Posterior vena cava (tissue), 2 donors: Measurements from ENCODE around the gene TUBB2A. TPM values are rescaled to one million over a fixed set of nuclear protein-coding genes. Genes with fewer than 3 reads are reported as not detected.
"Not testable (repeated sequence)": the region's sequence is repeated elsewhere in the genome, so short reads cannot be mapped to it uniquely, and the experiment has no call there.

Experiments used
- DNase-seq: peaks from one replicate; pipeline ENCODE4 v3.0.0-alpha.2; 2020; ENCODE audit warnings: low spot score
- intact Hi-C, 2 donors: fragments of 100-400 bp; cut with DNase I; formaldehyde crosslinking; loops; one replicate each; pipeline versions ENCODE4 v1.14.1 to v1.14.2; 2022 to 2023
- total RNA-seq, 2 donors: library from RNA; stranded (reverse); fragmentation: NEBNext Ultra II Directional; extraction: Animal tissue kit (Norgen Biotek cat#: 25700); gene quantifications; one replicate each; pipeline ENCODE4 v1.2.1, GENCODE V29; 2021
- donor health status: DM: yes; HTN: yes; CAD: no.
- donor health status: DM: yes; HTN: yes; CAD: no.

TUBB2A gene
- total RNA-seq, 2 donors from 2014 or later, result 58.2 to 73.8 TPM

DNA sequence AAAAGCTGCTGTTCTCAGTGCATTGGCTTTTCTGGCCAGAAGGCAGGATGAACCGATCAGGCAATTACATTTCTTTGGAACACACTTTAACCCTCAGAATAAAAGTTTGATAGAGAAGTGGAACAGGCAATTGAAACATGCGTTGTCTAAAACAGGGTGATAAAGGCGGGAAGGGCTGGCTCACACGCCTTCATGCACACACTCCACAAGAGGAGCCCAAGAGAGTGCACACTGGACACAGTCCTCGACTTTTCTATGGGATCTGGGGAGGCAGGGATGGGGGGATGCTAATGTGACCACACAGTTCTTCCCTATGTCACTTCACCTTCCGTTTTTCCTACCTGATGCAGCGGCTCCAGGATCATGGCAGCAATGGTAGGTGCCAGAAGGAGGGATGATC lies 30.9 kb upstream of the TUBB2A start:
- no peak for DNase-seq
- intact Hi-C loops, result loop anchor here in 1 of 2 donors (5.0 kb wide), 1 partner anchor 129 kb away; no protein-coding TSS in a partner anchor

DNA sequence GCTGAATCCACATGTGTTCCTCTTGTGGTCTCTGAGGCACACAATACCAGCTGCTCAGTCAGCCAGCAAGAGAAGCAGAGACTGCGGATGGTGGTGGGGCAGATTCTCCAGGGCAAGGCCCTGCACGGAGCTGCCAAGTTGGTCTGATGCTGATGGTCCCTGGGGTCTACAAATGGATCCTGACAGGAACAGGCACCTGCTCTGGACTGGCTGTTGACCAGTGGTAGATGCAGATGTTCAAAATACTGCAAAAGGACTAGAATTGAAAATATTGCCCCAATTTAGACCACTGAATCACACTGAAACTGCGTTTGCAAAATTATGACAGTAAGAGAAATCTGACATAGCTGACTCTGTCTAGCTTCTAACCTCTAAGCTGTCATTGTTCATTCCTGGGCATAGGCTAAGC lies 29.6 kb upstream of the TUBB2A start:
- intact Hi-C loops, result loop anchor here in 1 of 2 donors (5.0 kb wide), 1 partner anchor 130 kb away; no protein-coding TSS in a partner anchor
- DNase-seq, result no peak

DNA sequence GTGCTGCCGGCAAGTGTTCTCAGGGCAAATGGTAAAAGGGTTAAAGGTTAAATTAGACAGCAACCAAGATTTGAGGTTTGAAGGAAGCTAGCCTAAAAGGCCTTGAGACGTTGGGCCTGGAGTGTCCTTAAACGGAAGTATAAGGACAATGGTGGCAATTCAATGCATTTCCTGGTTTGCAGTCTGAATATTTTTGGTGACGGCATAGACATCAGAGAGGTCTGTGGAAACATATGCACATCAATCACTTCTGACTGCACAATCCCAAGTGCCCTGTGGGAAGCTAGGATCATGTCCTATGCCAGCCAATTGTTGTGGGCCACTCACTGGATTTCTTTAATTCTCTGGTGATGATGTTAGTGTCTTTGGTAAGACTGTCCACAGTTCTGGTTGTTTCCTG lies 25.7 kb upstream of the TUBB2A start:
- intact Hi-C loops, result no loop called here
- DNase-seq, result no peak

DNA sequence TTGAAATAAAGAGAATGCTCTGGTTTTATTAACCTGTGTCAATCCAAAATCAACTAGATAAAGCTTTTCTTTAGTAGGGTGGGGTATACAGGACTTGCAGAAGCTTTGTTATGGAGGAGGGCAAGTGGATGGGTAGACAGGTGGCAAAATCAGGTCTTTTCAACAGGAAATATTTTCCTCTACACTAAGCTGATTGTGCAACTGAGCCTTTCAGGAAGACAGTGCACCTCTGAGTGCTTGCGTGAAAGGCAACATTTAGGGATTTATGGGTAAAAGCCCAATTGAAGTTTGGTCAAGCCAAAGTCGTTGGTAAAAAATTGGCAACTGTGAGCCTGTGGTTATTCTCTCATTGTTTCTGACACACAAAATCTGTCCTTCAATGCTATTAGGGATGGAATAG lies 23.8 kb upstream of the TUBB2A start:
- intact Hi-C loops, result no loop called here
- DNase-seq, result no peak

DNA sequence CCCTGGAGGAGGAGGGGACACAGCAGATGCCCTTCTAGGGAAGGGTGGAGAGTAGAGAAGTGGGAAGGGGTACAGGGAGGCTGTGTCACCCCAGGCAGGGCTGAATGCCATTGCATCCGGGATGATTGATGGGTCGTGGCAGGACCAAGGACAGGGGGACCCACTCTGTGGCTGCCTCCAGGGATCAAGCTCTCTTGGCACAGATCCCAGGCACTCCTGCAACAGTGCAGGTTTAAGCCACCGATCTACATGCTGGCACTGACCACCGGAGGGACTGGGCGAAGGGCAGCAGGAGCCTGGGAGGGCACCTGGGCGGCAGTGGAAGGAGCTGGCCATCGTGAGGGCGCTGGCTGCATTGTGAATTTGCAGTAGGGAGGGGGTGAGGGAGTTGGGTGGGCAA lies 22.6 kb upstream of the TUBB2A start:
- DNase-seq, intact Hi-C loops: not testable (repeated sequence)

DNA sequence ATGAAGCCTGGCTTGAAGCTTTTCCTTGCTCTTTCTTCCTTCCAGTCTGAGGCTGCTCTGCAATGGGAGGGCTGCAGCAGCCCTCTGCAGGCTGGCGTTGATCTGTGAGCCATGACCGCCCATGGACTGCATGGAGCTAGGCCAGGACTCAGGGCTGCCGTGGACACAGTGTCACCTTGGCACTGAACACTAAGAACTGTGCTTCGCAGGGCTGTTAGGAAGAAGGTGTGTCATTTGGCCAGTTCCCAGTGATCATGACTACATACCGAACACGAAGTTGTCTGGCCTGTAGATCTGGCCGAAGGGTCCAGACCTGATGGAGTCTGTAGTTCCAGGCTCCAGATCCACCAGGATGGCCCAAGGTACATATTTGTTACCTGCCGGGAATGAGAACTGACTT lies 21.3 kb upstream of the TUBB2A start:
- DNase-seq, intact Hi-C loops: not testable (repeated sequence)

DNA sequence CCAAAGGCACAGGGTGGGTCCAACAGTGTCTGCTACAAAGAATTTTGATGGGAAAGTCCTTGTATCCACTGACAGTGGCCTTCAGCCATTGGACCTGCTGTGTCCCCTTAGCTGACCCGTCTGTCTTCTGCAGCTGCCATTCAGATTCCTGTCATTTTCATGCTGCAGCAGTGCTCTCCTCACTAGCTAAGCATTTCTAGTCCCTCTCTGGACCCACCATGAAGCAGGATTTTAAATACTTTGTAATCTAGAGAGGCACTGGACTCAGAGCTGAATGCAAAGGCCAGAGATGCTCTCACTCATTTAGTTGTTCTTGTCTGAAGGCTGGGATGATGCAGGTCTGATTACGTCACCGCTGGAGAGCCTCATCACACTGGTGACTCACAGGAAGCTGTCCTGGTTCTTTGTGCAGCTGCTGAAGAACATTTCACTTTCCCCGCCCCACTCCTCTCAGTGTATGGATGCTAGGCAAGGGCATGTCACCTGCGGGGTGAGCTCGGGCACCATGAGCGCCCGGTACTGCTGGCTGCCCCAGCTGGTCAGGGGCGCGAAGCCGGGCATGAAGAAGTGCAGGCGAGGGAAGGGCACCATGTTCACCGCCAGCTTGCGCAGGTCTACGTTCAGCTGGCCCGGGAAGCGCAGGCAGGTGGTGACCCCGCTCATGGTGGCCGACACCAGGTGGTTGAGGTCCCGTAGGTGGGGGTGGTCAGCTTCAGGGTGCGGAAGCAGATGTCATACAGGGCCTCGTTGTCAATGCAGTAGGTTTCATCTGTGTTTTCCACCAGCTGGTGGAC lies 19.4 kb upstream of the TUBB2A start:
- DNase-seq, result peak; percentile 85
- intact Hi-C loops, result no loop called here

DNA sequence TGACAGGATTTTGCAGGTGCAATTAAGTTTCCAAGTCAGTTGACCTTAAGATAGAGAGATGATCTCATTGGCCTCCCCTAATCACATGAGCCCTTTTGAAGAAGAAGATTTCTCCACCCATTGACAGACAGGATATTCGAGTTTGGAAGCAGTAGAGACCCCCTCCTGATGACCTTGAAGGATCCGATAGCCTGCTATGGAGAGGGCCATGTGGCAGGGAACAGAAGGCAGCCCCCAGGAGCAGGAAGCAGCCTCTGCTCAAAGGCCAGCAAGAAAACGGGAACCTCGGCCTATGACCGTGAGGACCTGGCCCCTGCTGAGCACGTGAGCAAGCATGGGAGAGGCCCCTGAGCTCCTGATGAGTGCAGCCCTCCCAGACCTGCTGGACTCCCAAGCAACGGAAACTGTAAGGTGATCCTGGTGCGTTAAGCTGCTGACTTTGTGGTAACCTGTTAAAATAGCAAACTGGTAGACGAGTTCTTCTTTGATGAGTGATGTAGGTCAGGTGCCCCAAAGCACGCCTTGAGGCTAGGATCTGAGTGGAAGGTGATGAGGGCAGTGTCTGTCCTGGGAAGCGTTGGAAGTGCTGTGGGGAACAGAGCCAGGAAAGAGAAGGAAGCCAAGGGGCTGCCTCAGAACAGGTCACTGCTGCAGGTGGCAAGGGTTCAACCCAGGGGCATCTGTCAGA lies 18.5 kb upstream of the TUBB2A start:
- intact Hi-C loops, result no loop called here
- DNase-seq, result no peak

DNA sequence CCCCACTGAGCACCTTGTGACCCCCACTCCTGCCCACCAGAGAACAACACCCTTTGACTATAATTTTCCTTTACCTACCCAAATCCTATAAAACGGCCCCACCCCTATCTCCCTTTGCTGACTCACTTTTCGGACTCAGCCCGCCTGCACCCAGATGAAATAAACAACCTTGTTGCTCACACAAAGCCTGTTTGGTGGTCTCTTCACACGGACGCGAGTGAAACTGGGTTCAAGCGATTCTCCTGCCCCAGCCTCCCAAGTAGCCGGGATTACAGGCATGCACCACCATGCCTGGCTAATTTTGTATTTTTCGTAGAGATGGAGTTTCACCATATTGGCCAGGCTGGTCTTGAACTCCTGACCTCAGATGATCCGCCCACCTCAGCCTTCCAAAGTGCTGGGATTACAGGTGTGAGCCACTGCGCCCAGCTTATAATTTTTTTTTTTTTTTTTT lies 16.3 kb upstream of the TUBB2A start:
- DNase-seq, intact Hi-C loops: not testable (repeated sequence)

DNA sequence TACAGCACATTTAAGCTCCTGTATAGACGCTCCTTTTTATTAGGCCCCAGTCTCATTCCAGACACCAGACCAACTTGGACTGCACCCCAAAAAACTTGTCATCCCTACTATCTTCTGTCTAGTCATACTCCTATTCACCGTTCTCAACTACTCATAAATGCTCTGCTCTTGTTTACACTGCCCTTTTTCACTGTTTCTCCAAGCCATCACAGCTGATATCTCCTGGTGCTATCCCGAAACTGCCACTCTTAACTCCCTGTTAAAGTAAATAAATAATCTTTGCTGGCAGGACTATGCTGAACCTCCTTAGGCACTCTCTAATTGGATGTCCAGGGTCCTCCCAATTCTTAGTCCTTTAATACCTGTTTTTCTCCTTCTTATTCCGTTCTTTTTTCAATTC lies 15.4 kb upstream of the TUBB2A start:
- DNase-seq, intact Hi-C loops: not testable (repeated sequence)

DNA sequence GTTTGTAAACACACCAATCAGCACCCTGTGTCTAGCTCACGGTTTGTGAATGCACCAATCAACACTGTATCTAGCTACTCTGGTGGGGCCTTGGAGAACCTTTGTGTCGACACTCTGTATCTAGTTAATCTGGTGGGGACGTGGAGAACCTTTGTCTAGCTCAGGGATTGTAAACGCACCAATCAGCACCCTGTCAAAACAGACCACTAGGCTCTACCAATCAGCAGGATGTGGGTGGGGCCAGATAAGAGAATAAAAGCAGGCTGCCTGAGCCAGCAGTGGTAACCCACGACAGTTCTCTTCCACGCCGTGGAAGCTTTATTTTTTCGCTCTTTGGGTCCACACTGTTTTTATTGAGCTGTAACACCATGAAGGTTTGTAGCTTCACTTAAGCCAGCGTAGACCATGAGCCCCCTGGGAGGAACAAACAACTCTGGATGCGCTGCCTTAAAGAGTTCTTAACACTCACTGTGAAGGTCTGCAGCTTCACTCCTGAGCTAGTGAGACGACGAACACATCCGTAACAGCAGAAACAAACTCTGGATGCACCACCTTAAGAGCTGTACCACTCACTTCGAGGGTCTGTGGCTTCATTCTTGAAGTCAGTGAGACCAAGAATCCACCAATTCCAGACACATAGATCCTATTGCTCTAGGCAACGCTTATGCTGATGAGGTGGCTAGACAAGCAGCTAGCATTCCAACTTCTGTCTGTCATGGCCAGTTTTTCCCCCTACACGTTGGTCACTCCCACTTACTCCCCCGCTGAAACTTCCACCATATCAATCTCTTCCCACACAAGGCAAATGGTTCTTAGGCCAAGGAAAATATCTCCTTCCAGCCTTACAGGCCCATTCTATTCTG lies 14.2 kb upstream of the TUBB2A start:
- intact Hi-C loops, DNase-seq: not testable (repeated sequence)

DNA sequence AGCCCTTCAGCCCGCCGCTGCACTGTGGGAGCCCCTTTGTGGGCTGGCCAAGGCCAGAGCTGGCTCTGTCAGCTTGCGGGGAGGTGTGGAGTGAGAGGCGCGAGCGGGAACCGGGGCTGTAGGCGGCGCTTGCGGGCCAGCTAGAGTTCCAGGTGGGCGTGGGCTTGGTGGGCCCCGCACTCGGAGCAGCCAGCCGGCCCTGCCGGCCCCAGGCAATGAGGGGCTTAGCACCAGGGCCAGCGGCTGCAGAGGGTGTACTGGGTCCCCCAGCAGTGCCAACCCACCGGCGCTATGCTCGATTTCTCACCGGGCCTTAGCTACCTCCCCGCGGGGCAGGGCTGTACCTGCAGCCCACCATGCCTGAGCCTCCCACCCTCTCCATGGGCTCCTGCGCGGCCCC lies 13.3 kb upstream of the TUBB2A start:
- intact Hi-C loops, DNase-seq: not testable (repeated sequence)

DNA sequence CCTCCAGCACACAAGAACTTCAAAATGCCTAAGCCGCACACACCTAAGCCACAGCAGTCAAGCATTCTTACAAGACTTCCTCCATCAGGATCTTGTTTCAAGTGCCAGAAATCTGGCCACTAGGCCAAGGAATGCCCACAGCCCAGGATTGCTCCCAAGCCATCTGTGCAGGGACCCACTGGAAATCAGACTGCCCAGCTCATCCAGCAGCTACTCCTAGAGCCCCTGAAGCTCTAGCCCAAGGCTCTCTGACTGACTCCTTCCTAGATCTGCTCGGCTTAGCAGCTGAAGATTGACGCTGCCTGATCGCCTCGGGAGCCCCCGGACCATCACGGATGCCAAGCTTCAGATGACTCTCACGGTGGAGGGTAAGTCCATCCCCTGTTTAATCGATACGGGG lies 10.7 kb upstream of the TUBB2A start:
- intact Hi-C loops, result not testable (repeated sequence)
- DNase-seq, result peak; percentile 41

DNA sequence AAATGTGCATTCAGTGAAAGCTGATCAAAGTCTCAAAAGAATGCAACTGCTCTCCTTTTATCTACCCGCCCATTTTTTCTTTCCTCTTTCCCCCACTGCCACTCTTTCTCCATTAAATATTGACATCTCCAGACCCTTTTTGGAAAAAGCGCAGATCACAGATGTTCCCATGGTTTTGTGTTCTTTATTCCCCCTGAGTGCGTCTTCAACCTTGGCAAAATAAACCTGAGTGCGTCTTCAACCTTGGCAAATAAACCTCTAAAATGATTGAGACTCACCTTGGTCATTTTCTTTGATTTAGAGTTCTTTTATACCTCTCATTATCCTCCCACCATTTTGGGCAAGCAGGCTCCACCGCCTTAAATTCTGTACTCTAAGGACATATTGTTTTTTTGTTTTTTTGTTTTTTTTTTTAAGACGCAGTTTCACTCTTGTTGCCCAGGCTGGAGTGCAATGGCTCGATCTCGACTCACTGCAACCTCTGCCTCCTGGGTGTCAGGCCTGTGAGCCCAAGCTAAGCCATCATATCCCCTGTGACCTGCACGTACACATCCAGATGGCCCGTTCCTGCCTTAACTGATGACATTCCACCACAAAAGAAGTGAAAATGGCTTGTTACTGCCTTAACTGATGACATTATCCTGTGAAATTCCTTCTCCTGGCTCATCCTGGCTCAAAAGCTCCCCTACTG lies 9.3 kb upstream of the TUBB2A start:
- intact Hi-C loops, result loop anchor here in 1 of 2 donors (1.0 kb wide), 1 partner anchor 16 kb away; no protein-coding TSS in a partner anchor
- DNase-seq, result not testable (repeated sequence)

DNA sequence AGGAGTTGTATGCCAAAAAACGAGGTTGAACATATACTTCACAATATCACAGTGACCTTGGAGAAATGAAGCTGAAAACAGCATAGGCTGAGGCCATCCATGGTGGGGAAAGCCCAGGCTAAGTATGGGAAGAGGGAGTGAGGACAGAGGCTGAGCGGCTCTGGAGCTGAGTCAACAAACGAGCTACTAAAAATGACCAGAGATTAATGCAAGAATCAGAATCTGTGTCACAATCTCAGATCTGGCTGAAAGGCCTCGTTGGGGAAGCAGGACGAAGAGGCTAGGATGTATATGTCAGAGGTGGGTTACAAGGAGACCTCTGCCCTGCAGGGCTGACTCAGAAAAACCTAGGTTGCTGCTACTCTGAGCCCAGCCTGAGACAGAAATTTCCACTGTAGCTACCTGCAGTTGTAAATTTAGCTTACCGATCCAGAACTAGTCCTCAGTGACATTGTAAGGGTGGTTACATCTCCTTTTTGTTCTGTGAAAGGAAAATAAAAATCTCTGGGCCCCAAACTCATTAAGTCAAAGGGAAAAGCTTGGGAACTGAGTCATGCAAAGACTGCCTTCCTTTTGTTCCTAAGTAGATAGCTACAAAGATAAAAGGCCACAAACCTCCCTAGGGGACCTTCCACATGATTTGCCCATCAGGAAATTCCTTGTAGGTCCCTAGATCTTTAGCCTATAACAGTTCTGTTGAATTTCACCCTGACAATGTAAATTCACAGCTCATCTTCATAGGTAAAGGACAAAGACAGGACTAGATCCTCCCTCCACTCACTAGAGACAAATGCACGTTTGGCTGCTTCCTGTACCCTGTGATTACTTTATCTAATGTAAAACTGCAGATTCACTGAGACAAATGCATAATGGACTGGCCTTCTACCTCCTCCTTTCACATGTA lies 8.5 kb upstream of the TUBB2A start:
- intact Hi-C loops, result no loop called here
- no peak for DNase-seq

DNA sequence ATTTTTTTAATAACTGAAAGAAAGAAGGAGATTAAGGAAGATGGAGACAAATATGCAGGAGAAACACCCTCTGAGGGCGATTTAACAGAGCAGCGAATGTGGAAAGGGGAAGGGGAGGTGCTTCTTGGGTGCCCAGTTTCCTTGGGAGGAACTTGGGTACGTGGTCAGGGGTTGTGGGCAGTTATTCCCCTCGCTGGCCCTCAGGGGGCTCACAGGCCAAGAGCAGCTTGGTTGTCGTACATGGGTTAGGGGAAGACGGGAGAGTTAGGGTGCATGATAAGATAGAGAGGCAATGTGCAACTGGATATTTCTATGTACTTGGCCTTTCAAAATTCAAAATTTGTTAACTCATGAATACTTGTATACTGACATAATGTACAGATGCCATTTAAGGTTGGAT lies 7.0 kb upstream of the TUBB2A start:
- intact Hi-C loops, result loop anchor here in 1 of 2 donors (5.0 kb wide), 1 partner anchor 88 kb away; no protein-coding TSS in a partner anchor
- no peak for DNase-seq

DNA sequence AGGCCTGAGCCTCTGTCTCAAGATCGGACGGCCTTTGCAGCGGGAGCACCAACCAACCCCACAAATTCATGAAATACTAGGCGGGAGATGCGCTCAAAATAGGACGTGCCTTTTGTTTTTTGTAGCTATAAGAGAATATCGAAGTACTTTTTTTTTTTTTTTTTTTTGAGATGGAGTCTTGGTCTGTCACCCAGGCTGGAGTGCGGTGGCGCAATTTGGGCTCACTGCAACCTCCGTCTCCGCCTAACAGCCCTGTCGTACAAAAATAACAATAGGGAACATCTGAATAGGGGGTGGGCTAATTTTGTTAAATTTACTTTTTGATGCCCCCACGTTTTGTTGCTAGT lies 5.9 kb upstream of the TUBB2A start:
- intact Hi-C loops, result loop anchor here in 1 of 2 donors (5.0 kb wide), 1 partner anchor 89 kb away; no protein-coding TSS in a partner anchor
- no peak for DNase-seq
